Ascending aorta (tissue), 2 donors: ENCODE measurements around the gene NGFR. TPM values are rescaled to one million over a fixed set of nuclear protein-coding genes. Genes with fewer than 3 reads are reported as not detected.
A peak's percentile ranks its signal among the peaks of the same experiment; 100 is the strongest.
"Not testable (repeated sequence)": the region's sequence is repeated elsewhere in the genome, so short reads cannot be mapped to it uniquely, and the experiment has no call there.

Source experiments
- DNase-seq, 2 donors: peaks; one replicate each; pipeline ENCODE4 v3.0.0-alpha.2; 2019; ENCODE audit warnings: low spot score in 2 of 2
- H3K27ac ChIP-seq, 2 donors: fragments of 200-600 bp; sonication (generic); one replicate each; pipeline ENCODE4 v1.5.1; 2016 to 2017; ENCODE audit warnings: mild to moderate bottlenecking in 1 of 2
- H3K27me3 ChIP-seq: fragments of 200-600 bp; sonication (generic); one replicate; pipeline ENCODE4 v1.5.1; 2017
- H3K36me3 ChIP-seq, 2 donors: fragments of 200-600 bp; sonication (generic); one replicate each; pipeline ENCODE4 v1.5.1; 2016
- H3K4me1 ChIP-seq, 2 donors: fragments of 200-600 bp; sonication (generic); one replicate each; pipeline ENCODE4 v1.5.1; 2016 to 2017; ENCODE audit warnings: mild to moderate bottlenecking in 1 of 2
- H3K4me3 ChIP-seq, 2 donors: fragments of 200-600 bp; sonication (generic); one replicate each; pipeline ENCODE4 v1.5.1; 2016 to 2017; ENCODE audit warnings: mild to moderate bottlenecking in 1 of 2
- H3K9me3 ChIP-seq, 2 donors: fragments of 200-600 bp; sonication (generic); one replicate each; pipeline ENCODE4 v1.5.1; 2016
- intact Hi-C: fragments of 100-400 bp; cut with DNase I; formaldehyde crosslinking; loops from one replicate; pipeline ENCODE4 v1.15.1; 2023
- total RNA-seq: library from RNA; depleted of rRNA; stranded (reverse); fragments of >200 nt; gene quantifications from one replicate; pipeline ENCODE4 v1.1.0, GENCODE V29; 2016
- TF ChIP-seq, protein P1 (sequence below), 3 experiments: fragments of 200-600 bp in 2 of 3; fragments of 450-650 bp in 1 of 3; sonication (generic) in 2 of 3; IDR thresholded peaks; one replicate each; pipeline ENCODE4 v1.5.1; 2016 to 2019; ENCODE audit warnings: antibody characterized with exemption in 3 of 3, mild to moderate bottlenecking in 1 of 3, moderate library complexity in 1 of 3

NGFR gene
- total RNA-seq, 1 donor from 2014 or later = 53.0 TPM

DNA sequence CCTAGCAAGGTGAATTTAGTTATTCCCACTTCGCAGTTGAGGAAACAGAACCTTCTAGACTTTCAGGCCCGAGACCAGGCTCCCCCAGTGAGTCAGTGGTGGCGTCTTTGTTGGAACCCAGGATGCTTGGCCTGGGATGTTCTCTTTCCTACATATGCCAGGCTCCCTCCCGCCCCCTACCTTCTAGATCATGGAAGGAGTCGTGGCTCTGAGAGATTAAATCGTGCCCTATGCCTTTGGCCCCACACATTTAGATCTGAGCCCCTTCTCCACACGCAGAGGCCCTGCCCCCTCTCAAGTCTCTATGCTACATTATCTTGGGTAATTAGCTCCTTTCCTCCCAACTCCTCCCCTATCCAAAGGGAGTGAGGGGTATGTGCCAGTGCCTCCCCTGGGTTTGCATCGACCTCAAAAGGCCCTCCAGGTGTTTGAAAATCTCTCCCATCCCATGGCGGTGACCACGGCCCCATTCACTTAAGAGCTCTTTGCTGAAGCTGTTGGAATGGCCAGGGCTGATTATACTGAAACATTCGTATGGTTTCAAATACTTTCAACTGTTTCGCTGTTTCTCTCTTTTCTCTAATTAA is 3.0 kb downstream of the NGFR start:
- DNase-seq = no peak
- peak overlapping the region; percentile 66 to 67 for H3K4me3 ChIP-seq
- H3K27ac ChIP-seq = peak overlapping the region in 1 of 2 donors; percentile 57
- H3K36me3 ChIP-seq = no peaks in the 10 kb centered on the region
- H3K9me3 ChIP-seq = no peaks in the 10 kb centered on the region
- peaks cover 6 to 29% of the 10 kb centered on the region in 2 donors for H3K4me1 ChIP-seq
- TF ChIP-seq, protein P1, sequence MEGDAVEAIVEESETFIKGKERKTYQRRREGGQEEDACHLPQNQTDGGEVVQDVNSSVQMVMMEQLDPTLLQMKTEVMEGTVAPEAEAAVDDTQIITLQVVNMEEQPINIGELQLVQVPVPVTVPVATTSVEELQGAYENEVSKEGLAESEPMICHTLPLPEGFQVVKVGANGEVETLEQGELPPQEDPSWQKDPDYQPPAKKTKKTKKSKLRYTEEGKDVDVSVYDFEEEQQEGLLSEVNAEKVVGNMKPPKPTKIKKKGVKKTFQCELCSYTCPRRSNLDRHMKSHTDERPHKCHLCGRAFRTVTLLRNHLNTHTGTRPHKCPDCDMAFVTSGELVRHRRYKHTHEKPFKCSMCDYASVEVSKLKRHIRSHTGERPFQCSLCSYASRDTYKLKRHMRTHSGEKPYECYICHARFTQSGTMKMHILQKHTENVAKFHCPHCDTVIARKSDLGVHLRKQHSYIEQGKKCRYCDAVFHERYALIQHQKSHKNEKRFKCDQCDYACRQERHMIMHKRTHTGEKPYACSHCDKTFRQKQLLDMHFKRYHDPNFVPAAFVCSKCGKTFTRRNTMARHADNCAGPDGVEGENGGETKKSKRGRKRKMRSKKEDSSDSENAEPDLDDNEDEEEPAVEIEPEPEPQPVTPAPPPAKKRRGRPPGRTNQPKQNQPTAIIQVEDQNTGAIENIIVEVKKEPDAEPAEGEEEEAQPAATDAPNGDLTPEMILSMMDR (IDR thresholded peaks at IDR 0.05) = peak in 1 of 3 experiments; percentile 20
- intact Hi-C loops = loop anchor here (5.0 kb wide), 2 partner anchors 81 to 199 kb away; no protein-coding TSS in a partner anchor
- no peaks in the 10 kb centered on the region for H3K27me3 ChIP-seq

DNA sequence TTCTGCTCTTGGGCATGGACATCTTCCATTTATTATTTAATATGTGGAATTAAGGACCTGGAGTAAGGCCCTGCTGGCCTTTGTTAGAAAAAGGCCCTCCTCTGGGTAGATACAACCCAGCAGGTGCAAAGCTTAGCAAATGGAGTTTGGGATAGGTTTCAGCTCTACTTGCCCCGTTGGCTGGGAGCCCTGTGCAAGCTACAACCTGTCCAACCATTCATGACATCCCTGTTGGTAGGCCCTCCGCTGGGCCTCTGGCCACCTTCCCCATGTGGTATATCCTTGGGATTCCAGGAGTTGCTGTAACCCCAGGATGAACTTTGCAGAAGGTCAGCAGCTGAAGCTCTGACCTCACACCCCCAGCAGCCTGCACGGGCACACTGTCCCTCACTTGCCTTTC is 6.4 kb downstream of the NGFR start:
- H3K36me3 ChIP-seq = no peaks in the 10 kb centered on the region
- no peak for DNase-seq
- peaks cover 0 to 17% of the 10 kb centered on the region in 2 donors for H3K4me1 ChIP-seq
- TF ChIP-seq, protein P1 (IDR thresholded peaks at IDR 0.05) = no peak
- no peaks in the 10 kb centered on the region for H3K9me3 ChIP-seq
- no peaks in the 10 kb centered on the region for H3K27me3 ChIP-seq
- intact Hi-C loops = no loop called here
- H3K27ac ChIP-seq = no peak overlapping the region
- H3K4me3 ChIP-seq = no peak overlapping the region

DNA sequence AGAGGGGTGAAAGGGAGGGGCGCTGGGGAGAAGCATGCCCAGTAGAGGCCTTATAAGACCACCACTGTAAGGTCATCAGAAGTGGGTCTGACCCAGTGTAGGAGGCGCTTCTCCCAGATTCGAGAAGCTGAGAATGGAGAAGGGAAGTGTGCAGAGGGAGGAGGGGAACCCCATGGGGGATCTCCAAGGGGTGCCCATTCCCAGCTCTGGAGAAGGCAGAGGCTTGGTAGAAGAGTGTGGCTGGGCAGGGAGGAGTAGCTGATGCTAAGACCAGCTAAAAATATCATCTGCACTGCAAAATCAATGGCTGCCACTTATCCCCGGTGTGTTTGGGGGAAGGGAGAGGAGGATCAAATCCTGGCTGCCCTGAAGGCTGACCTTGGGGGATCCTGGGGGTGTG is 7.2 kb downstream of the NGFR start:
- H3K9me3 ChIP-seq = no peaks in the 10 kb centered on the region

DNA sequence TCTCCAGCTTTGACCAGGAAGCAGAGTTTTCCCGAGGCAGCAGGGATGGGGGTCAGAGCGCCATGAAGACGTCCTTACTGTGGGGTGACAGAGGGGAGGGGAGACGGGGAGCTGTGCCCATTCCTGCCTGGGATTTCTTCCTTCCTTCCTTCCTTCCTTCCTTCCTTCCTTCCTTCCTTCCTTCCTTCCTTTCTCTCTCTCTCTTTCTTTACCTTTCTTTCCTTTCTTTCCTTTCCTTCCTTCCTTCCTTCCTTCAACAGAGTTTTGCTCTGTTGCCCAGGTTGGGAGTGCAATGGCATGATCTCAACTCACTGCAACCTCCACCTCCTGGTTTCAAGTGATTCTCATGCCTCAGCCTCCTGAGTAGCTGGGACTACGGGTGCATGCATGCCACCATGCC is 7.6 kb downstream of the NGFR start:
- intact Hi-C loops = not testable (repeated sequence)

More for the DNA sequence above, 7.2 kb downstream of the NGFR start:
- Histone ChIP-seq H3K36me3 (no peaks in the 10 kb centered on the region), H3K27me3 (no peaks in the 10 kb centered on the region), H3K4me3 (no peak overlapping the region), H3K27ac (no peak overlapping the region), H3K4me1 (peaks cover 0 to 10% of the 10 kb centered on the region in 2 donors)
- TF ChIP-seq, protein P1 (IDR thresholded peaks at IDR 0.05) = no peak
- intact Hi-C loops = no loop called here
- no peak for DNase-seq

DNA sequence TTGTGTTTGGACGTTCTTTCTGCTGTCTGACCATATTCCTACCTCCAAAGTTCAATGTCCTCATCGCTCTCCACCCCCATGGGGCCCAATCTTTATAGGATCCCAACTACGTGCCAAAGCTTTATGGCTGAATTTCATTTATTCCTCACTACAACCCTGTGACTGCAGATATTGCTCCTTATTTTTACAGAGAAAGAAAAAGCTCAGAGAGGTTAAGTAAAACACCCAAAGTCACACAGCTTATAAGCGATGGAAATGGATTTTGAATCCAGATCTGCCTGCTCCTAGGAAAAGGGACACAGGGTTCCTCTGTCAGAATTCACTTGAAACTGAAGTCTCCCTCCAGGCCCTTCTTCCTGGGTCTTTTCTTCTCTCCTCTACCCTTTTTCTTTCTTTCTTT is 9.3 kb downstream of the NGFR start:
- Histone ChIP-seq H3K4me1 (no peaks in the 10 kb centered on the region), H3K36me3 (no peaks in the 10 kb centered on the region), H3K9me3 (no peaks in the 10 kb centered on the region), H3K4me3 (no peak overlapping the region), H3K27me3 (no peaks in the 10 kb centered on the region), H3K27ac (no peak overlapping the region)
- intact Hi-C loops = no loop called here
- DNase-seq = no peak
- TF ChIP-seq, protein P1 (IDR thresholded peaks at IDR 0.05) = no peak

More for the DNA sequence above, 7.6 kb downstream of the NGFR start:
- not testable (repeated sequence) for H3K4me1 ChIP-seq, DNase-seq, H3K27me3 ChIP-seq, H3K36me3 ChIP-seq, H3K9me3 ChIP-seq, H3K27ac ChIP-seq, H3K4me3 ChIP-seq

DNA sequence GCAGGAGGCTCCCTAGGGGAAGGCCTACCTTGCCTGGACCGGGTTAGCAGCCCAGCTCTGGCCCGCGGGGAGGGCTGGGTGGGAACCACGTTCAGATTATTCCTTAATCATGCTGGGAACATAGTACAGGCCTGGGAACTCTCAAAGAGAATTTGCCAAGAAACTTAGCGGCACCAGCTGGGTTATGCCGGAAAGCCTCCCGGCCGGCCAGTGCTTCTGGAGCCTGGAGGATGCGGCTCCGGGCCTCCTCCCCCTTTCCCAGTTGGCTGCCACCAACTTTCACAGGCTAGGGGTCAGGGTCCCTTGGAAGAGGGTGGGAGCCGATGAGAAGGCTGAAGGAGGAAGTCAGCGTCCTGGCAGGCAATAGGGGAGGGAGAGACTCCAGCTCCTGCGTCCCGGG is 10.8 kb downstream of the NGFR start:
- intact Hi-C loops = no loop called here
- TF ChIP-seq, protein P1 (IDR thresholded peaks at IDR 0.05) = no peak
- Histone ChIP-seq H3K9me3 (no peaks in the 10 kb centered on the region), H3K4me1 (no peaks in the 10 kb centered on the region), H3K4me3 (no peak overlapping the region), H3K27ac (no peak overlapping the region), H3K36me3 (no peaks in the 10 kb centered on the region), H3K27me3 (no peaks in the 10 kb centered on the region)
- DNase-seq = no peak
